ENCODE measurements around the gene TMEM252.

The TMEM252 gene

DNA sequence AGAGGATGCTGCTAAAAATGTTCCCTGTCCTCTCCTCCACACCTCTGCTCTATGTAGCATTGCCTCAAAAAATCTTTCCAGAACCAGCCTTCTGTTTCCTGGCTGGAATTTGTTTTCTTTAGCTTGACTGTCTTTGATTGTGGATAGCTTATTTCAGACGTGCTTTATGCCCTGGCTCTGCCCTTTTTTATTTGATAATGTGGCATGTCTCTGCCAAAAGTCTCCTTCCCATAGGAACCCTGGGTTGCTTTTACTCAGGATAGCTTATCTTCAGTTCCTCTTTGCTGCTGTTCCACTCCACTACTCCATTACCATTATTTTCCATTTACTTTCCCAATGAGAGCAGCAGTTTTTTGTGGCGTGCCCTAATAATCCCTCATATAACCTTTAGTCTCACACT, 885 bp upstream of the TMEM252 start:
- no peak for DNase-seq

DNA sequence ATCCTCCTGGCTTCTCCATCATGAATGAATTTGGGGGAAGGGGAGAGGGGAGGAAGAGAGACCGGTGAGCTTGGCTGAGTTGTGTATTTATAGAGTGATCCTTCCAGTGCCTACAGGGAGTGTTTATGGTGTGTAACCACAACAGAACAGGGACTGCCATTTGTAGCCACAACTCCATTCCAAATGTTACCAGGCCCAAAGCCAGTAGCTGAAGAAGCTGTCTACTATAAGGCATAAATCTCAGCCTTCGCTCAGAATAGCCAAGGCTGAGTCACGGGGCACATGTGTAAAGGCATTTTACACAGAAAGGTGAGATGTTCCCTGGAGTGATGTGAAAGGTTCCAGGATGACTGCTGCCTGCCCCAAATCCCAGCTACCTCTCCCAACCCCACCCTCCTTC, 2.5 kb downstream of the TMEM252 start:
- DNase-seq, result no peak

DNA sequence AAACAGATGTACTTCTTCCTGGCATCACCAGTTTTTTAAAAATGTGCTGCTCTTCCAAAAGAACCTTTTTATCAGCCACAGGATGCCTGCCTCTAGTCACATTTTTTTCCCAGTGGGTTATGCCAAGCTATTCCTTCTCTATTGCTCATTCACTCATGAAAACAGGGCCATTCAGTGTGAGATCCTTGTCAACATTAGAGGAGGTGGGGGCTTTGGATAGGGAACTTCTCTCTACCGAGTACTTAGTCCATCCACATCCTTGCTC, 3.1 kb downstream of the TMEM252 start:
- no peak for DNase-seq

DNA sequence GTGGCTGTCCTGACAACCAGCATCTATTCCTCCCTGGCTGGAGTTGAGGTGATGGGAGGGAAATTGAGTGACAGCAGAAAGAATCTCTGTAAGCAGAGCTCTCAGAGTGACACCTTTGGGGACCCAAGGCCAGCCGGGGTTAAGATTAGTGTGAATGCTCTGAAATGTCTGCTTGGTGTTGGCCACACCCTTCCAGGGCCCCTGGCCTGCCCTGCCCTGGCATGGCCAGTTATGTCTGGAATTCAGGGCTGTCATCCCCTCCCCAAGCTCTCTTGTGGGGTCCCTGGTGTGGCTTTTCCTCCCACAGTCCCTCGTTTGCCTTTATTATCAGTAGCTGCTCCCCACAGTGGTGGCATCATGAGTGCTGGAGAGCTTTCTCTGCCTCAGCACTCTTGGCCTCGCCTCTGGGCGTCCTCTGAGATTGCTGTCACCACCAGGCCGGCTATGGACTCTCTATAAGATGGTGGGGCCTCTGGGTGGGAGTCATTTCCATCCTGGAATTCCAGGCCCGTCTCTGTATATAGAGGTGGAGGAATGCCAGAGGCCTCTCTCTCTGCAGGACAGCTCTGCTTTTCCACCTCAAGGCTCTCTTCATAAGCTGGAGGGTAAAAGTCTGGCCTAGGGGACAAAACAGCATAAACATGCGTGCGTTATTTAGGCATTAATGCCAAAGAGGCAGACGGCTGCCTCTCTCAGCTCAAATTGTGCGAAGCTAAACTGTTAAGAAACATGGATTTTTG, 3.6 kb downstream of the TMEM252 start:
- DNase-seq, result no peak

DNA sequence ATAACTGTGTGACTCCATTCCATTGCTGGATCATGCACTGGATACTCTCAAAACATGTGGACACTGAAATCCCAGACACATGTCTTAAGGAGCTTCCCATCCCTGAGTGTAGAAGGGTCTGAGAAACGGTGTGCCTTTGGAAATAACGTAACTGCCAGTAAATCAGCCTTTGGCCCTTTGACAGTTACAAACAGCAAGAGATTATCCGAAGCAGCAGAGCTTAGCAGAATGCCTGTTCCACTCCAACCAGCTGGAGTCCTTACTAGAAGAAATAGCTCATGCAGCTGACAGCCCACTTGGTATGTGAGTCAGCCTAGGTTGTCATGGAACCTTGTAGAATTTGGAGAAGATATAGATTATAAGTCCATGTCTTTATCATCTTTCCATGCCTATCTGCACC, 7.0 kb downstream of the TMEM252 start:
- DNase-seq, result no peak

DNA sequence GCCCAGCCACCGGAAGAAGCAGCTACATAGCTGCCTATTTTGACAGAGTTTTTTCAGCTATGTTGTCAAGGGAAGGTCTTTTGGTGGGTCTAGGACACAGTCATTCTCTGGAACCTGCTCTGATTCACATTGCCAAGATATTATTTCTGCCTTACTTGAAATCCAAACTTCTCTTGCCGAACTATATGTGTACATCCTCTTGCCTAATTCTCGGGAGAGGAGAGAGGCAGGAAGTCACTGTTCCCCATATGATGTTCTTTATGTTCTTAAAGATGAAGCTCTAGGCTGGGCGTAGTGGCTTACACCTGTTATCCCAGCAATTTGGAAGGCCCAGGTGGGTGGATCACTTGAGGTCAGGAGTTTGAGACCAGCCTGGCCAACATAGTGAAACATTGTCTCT, 8.6 kb downstream of the TMEM252 start:
- DNase-seq, result no peak

DNA sequence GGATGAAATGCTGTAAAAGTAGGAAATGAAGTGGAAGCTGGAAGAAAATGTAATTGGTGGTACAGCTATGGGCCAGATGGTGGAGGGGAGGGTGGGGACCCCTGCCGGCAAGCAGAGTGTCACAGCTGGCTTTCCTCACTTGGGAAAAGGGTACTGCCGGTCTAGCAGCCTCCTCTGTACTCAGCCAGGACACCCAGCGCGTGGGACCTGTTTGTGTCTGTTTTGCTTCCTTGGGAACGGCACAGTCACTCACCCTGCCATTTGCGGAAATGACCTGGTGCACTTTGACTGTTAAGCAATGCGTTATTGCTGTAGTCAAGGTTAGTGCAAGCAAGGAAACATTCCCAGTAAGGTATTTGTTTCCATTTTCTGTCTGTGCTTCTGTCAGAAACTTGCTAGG, 10.1 kb downstream of the TMEM252 start:
- peak; percentile 14 for DNase-seq

DNA sequence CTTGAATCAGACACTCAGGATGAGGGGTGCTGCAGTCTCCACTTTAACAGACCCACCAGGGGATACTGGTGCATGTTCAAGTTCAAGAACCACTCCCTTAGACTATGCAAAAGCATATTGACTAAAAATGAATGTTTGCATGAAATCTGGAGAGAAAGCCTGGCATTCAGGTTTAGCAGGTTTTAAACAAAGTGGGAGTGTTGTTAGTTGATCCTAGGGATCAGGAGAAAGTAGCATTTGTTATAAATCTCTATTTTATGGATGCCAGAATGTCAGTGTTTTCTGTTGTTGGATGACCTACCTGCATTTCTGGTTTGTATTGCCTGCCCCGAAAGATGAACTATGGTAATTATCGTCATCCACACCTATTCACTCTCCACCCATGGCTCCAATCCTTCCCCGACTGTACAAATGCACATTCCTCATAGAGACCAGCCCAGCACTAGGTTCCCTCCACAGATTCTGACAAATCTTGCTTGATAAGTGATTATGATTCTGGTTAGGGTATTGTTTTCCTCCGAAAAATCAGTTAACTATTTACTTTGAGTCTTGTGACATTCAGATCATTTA, 17.2 kb downstream of the TMEM252 start:
- no peak for DNase-seq

DNA sequence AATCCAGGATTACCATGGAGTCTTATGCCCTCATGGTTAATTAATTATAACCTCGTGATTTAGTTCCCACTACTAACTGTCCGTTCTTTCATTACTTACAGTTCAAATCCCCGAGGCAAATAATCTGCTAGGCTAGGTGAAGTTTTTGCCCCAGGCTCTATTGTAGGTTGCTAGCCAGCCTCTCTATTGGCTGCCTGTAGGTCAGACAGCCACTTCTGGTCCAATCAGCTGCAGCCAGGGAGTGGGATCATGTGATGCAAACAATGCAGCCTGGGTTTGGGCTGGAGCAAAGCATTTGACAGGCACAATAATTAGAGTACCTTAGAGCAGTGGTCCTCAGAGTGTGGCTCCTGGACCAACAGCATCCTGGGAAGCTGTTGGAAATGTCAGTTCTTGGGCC, 17.7 kb downstream of the TMEM252 start:
- DNase-seq, result no peak

DNA sequence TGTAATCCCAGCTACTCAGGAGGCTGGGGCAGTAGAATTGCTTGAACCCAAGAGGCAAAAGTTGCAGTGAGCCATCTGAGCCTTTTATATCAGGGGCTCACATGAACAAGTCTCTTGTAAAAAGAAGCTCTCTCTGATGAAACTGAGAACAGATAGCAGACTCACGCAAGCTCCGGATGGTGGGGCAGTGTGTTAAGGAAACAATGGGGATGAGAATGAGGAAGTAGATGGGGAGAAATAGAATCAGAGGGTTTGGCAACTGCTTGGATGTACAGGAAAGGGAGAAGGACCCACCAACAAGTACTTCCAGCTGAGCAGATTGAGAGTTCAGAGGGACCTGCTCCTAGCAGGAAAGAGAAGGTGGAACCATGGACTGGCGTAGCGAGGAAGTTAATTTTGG, 18.6 kb downstream of the TMEM252 start:
- no peak for DNase-seq

DNA sequence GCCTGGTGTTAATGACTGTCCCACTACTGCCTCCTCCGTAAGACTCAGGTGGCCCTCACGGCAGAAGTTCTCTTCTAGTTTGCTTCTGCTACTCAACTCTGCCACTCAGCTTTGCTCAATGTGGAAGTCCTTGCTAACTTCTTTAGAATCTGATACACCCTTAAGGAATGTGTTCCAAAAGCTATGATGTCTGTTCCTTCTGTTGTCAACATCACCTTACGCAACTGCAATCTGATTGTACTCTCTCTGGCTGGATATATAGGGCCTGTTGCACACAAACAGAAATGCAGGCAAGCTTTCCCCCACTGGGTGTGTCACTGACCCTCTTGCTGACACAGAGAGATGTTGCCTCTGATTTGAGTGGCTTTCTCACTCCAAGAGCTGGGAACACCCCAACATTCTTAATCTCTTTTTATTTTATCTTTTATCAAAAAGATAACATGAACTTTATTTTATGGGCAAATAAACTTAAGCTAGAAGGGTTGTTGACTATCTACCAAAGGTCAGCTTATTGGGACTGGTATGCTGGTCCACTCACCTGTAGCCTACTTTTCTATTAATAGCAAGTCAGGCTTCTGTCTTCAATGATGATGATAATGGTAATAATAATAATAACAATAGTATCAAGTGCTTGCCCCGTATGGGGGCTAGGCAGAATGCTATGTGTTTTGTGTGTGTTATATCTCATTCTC, 25.2 kb downstream of the TMEM252 start:
- DNase-seq, result no peak

DNA sequence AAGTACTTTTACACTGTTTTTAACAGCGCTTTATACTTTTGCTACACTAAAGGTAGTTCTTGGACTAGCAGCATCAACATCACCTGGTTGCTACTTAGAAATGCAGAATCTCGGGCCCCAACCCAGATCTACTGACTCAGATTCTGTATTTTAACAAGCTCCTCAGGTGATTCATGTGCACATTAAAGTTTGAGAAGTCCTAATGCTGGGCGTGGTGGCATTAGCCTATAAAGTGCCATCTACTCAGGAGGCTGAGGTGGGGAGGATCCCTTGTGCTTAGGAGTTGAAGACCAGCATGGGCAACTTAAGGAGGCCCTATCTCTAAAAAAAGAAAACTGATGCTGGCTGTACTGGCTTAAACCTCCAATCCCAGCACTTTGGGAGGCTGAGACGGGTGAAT, 26.7 kb downstream of the TMEM252 start:
- no peak for DNase-seq

DNA sequence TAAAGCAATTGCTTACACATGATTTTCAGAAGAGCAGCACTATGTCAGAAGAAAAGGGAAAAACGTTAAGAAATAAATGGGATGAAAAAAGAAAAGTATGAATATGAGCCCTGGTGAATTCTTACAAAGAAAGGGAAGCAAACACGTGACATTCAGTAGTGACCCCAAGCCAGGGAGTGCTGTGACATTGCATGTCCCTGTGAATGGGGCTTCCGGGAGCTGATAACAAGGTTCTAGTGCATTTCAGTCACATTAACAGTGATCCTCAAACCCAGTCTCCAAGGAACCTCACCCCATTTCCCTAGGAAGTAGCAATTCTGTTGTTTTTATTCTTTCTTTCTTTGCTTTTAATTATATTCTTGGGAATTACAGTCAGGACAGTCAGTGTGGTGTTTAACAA, 27.3 kb downstream of the TMEM252 start:
- no peak for DNase-seq

DNA sequence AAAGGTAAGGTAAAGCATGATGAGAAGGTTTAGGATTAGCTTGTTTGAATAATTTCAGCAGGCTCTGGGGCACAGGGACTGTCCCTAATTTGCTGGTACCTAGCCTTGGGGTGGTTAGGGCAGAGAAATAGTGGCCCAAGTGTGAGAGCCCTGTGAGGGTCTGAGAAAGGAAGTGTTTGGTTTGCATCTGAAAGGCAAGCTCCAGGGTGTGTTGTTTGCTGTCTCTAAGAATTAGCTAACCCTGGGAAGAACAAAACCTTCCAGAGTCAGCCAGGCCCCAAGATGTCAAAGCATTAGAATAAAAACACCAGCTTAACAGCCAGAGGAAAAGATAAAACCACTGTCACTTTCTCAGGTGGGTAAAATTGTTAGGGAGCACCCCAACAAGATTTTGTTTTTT, 31.0 kb downstream of the TMEM252 start:
- no peak for DNase-seq

DNA sequence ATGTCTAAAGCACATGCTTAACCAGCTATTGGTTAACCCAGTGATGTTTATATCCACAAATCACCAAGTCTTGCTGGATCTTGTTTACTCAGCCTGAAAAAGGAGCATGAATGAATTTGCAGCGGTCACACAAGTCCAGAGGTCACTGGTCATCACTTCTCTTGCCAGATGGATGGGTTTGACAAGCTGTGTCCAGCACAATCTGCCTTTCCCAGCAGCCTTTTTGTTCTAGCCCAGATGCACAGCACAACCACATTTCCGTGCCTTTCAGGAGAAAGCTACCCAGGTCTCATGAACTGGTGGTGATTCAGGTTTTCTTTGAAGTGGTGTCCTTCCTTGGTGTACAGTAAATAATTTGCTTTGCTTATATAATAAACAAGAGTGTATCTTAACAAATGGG, 32.1 kb downstream of the TMEM252 start:
- no peak for DNase-seq

DNA sequence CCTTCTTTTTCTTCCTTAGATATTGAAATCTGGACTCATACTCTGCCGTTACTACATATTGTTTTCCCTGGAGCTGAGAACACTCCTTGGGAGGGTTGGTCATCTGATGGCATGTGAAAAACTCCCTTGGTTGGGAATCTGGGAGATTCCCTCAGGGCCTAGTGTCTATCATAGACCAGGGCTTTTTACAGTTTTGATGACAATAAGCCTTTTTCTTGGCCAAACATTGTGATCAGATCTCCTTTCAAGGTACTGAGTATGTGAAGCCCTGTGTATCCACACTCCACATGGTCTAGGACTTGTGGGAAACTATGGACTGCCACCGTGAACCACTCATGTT, 32.9 kb downstream of the TMEM252 start:
- no peak for DNase-seq

DNA sequence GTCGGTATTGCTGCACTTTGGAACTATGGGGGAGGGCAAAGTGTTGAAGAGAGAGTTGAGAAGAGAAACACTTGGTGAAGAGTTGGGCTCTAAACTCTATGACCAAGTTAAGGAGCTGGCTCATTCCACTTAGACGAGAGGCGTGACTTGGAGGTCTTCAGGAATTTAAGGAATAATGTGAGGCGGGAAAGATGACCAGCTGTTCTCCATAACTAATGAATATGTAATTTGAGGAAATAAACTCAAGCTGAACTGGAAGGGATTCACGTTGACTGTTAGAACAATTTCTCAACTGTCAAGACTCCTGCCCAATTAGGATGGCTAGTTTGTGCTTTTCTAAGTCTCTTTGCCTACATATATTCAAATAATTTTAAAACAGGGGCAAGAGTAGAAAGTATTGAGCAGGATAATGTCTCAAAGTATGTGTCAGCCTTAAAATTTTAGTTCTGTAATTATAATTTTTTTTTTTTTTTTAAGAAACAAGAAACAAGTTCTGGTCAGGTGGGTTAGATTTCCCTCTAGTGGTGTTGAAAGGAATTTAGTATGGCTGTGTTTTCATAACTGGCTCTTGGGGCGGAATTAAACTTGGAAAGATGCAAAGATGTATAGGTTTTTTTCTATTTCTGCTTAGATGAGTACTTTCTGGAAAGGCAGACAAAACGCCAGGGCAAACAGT, 33.4 kb downstream of the TMEM252 start:
- no peak for DNase-seq

DNA sequence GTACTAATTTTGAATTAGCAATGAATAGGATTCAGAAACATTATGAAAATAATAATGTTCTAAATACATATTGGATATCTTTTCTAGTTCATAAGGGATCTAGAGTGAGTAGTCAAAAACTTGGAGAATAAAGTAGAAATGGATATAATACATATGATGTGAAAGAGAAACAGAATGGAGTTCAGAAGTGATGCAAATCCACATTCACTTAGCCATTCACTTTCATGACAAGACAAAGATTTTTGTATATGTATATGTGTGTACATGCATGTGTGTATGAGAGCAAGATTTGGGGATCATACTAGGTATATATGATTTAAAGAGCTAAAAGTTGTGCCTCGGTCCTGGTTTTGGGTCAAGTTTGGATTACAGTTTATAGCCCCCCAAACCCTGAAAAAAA, 34.1 kb downstream of the TMEM252 start:
- no peak for DNase-seq

DNA sequence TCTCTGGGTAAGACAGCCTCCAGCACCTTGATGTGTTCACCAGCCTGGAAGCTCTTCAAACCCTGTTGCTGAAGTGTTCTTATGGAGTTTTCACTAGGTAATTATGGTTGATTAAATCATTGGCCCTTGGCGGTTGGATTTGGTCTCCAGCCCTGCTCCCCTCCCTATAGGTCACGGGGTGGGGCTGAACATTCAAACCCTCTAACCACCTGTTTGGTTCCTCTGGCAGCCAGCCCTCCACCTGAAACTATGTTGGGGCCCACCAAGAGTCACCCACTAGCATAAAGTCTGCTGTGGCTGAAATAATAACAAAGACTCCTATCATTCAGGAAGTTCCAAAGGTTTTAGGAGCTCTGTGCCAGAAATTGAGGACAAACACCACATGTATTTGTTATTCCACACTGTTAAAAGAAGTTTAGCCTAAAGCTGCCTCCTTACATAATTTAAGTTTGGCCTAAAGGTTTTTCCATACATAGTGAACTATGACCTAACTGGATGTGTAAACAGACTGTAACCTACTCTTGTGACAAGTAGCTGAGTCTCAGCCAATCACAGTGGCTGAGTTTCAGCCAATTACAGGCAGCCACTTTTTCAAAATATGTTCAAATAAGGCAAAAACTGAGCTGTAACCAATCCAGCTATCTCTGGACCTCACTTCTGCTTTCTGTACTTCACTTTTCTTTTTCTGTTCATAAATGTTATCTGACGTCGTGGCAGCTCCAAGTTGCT, 34.8 kb downstream of the TMEM252 start:
- no peak for DNase-seq

DNA sequence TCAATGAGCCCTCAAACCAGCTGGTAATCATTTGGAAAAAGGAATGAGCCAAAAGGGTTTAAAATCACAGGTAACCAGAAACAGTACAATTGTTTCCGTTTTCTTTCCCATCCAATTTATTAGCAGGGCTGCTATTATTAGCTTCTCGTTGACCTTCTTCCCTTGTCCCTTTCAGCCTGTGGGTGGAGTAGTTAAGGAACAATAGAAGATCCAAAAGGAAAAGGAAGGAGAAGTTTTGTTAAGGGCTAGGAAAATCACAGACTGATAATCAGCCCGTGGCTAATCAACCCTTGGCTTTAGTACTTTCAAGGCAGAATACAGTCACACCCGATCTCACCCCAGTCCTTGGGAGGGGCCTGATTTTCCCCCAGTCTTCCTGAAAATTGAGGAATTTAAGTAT, 38.4 kb downstream of the TMEM252 start:
- no peak for DNase-seq

DNA sequence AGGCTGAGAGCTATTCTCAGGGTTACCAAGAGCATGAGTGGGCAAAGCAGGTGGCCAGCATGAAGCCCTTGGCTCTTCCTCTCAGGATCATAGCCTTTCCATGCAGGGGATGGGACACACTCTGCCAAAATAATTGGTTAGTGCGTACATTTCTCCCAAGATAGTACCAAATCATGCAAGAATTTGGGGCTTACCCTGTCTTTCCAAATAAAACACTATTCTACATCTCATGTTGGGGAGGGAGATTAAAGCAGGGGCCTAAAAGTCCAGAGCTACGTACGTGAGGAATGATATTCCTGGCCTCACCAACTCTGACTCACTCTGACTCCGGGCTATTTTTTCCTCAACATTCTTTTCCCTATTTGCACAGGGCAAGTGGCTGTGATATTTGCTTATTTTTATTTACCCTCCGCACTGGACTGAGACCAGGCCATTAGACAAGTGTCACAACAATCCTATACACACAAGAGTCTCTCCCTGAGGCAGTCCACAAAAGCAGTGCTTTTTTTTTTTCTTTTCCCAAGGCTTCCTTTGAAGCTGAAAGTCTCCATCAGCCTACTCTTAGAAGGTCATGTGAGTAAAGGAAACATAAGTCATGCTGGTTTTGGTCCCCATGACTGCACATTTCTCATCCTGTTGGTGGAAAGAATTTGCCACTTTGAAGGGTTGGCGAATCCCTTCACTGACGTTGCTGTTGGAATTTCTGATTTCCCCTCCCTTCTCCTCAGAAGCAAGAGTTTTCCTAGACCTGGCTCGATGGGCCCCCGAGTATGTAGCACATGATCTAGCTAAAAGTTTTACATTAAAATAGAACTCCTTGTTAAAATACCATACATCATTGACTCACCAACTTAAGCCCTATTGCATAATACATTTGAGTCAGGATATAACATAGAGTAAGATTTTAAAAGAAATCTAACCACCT, 40.0 kb downstream of the TMEM252 start:
- peak; percentile 20 for DNase-seq

DNA sequence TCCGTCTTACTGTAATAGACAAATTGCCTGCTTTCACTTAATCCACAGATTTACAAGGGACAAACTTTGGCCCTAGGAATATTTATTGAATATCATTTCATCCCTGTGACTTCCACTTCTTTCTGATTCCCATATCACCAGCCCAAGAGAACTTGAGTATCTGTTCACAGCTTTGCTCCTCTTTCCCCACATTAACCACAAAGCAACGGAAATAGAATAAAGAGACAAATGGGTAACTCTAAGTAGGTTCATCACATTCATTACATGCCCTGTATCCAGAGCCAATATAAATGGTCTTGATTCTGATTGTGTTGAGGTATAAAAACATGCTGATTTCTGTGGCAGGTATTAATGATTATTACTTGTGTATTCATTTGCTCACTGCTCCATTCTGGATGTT, 41.9 kb downstream of the TMEM252 start:
- DNase-seq, result no peak

DNA sequence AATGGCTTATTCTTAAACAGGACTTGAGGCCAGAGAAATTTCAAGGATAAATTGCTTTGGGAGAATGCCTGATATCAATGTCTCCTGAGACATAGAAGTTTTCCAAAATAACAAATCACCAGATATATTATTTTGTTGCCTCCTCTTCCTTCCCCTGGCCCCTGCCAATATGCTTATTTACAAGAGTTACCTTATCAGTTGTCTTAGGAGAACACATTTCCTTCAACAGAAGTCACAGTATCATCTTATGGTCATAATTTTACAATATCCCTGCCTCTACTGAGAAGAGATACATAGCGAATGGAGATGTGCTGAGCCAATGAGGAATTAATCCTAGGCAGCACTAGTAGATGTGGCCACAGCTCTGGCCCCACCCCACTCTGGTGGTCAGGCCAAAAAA, 43.1 kb downstream of the TMEM252 start:
- no peak for DNase-seq

Data from NCI-H774 (cell line).